Thyroid gland (tissue), 4 donors: ENCODE results near the gene RRP8.

Experiments
- CTCF ChIP-seq, 6 experiments: fragments of 200-600 bp in 3 of 6; fragments of 450-650 bp in 3 of 6; sonication (generic) in 3 of 6; IDR thresholded peaks; one replicate each; pipeline ENCODE4 v1.5.1; 2016 to 2019; ENCODE audit warnings: antibody characterized with exemption in 6 of 6, mild to moderate bottlenecking in 2 of 6, inconsistent platforms in 1 of 6, moderate library complexity in 1 of 6
- POLR2A ChIP-seq, 2 donors: fragments of 450-650 bp; IDR thresholded peaks; one replicate each; pipeline ENCODE4 v1.6.1; 2017; ENCODE audit warnings: antibody characterized with exemption in 2 of 2, mild to moderate bottlenecking in 2 of 2, moderate library complexity in 1 of 2

- TF ChIP-seq CTCF (IDR thresholded peaks at IDR 0.05), result no peak
- no peak for TF ChIP-seq POLR2A (IDR thresholded peaks at IDR 0.05)
Observed at GRCh38 chr11:6598555-6598954, 4.9 kb downstream of the RRP8 start.
